Thyroid gland (tissue), 4 donors: ENCODE results near the gene ABHD12B. TPM values are rescaled to one million over a fixed set of nuclear protein-coding genes. Genes with fewer than 3 reads are reported as not detected.

Source experiments
- DNase-seq, 2 donors: peaks; one replicate each; pipeline ENCODE4 v3.0.0-alpha.2; 2019
- H3K27ac ChIP-seq, 3 donors: fragments of 200-600 bp; sonication (generic); 1 replicate in 2 of 3; 2 replicates in 1 of 3; pipeline ENCODE4 v1.5.1; 2016 to 2019; ENCODE audit warnings: mild to moderate bottlenecking in 1 of 3, moderate library complexity in 1 of 3
- H3K27me3 ChIP-seq: fragments of 200-600 bp; sonication (generic); one replicate; pipeline ENCODE4 v1.5.1; 2019
- H3K36me3 ChIP-seq, 2 donors: fragments of 200-600 bp; sonication (generic); one replicate each; pipeline ENCODE4 v1.5.1; 2016 to 2019
- H3K4me1 ChIP-seq, 2 donors: fragments of 200-600 bp; sonication (generic); one replicate each; pipeline ENCODE4 v1.5.1; 2017 to 2019
- H3K4me3 ChIP-seq, 3 donors: fragments of 200-600 bp; sonication (generic); replicated peaks in 1 of 3; 1 replicate in 2 of 3; 2 replicates in 1 of 3; pipeline ENCODE4 v1.5.1; 2016; ENCODE audit warnings: mild to moderate bottlenecking in 1 of 3
- H3K9me3 ChIP-seq: fragments of 200-600 bp; sonication (generic); one replicate; pipeline ENCODE4 v1.5.1; 2017
- POLR2A ChIP-seq, 2 donors: fragments of 450-650 bp; IDR thresholded peaks; one replicate each; pipeline ENCODE4 v1.6.1; 2017; ENCODE audit warnings: antibody characterized with exemption in 2 of 2, mild to moderate bottlenecking in 2 of 2, moderate library complexity in 1 of 2
- WGBS, 2 donors: methylation state at CpG; one replicate each; pipeline ENCODE4 v1.1.5; 2017; 5-methylcytosine and 5-hydroxymethylcytosine counted together
- intact Hi-C: fragments of 100-400 bp; cut with DNase I; formaldehyde crosslinking; loops from one replicate; pipeline ENCODE4 v1.15.1; 2023
- total RNA-seq, 4 donors: library from RNA; depleted of rRNA; stranded (reverse); fragments of >200 nt; gene quantifications; one replicate each; pipeline ENCODE4 v1.2.3, GENCODE V29; 2016
- TF ChIP-seq, protein P1 (sequence below), 6 experiments: fragments of 200-600 bp in 3 of 6; fragments of 450-650 bp in 3 of 6; sonication (generic) in 3 of 6; IDR thresholded peaks; one replicate each; pipeline ENCODE4 v1.5.1; 2016 to 2019; ENCODE audit warnings: antibody characterized with exemption in 6 of 6, mild to moderate bottlenecking in 2 of 6, inconsistent platforms in 1 of 6, moderate library complexity in 1 of 6

The ABHD12B gene
- total RNA-seq, 4 donors from 2014 or later: 0.11 TPM; not detected in 3

DNA sequence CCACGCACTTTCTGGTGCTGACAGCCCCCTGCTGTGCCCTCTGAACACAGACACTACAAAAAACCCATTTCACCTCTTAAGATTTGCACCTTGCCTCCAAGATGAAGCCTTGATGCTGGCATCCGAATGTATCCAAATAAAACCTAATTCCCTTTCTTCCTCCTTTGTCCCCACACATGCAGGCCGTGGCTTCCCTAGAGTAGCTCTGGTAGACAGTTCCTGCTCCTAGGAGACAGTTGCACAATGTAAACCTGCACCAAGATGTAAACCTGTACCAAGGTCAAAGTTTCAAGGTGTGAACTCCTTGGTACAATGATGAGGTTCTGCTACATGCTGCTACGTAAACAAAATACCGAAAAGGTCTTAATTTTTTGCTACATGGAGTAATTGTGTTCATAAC, 625 bp upstream of the ABHD12B start:
- TF ChIP-seq, protein P1, sequence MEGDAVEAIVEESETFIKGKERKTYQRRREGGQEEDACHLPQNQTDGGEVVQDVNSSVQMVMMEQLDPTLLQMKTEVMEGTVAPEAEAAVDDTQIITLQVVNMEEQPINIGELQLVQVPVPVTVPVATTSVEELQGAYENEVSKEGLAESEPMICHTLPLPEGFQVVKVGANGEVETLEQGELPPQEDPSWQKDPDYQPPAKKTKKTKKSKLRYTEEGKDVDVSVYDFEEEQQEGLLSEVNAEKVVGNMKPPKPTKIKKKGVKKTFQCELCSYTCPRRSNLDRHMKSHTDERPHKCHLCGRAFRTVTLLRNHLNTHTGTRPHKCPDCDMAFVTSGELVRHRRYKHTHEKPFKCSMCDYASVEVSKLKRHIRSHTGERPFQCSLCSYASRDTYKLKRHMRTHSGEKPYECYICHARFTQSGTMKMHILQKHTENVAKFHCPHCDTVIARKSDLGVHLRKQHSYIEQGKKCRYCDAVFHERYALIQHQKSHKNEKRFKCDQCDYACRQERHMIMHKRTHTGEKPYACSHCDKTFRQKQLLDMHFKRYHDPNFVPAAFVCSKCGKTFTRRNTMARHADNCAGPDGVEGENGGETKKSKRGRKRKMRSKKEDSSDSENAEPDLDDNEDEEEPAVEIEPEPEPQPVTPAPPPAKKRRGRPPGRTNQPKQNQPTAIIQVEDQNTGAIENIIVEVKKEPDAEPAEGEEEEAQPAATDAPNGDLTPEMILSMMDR (IDR thresholded peaks at IDR 0.05): no peak
- TF ChIP-seq POLR2A (IDR thresholded peaks at IDR 0.05): no peak
- Histone ChIP-seq H3K27me3 (no peaks in the 10 kb centered on the region), H3K4me1 (peaks cover 0 to 6% of the 10 kb centered on the region in 2 donors), H3K27ac (no peak overlapping the region), H3K4me3 (no peak overlapping the region), H3K36me3 (no peaks in the 10 kb centered on the region), H3K9me3 (no peaks in the 10 kb centered on the region)
- no peak for DNase-seq
- intact Hi-C loops: no loop called here
- WGBS, 2 donors: 89 to 94% methylated on average over 5 of the region's 5 CpGs

DNA sequence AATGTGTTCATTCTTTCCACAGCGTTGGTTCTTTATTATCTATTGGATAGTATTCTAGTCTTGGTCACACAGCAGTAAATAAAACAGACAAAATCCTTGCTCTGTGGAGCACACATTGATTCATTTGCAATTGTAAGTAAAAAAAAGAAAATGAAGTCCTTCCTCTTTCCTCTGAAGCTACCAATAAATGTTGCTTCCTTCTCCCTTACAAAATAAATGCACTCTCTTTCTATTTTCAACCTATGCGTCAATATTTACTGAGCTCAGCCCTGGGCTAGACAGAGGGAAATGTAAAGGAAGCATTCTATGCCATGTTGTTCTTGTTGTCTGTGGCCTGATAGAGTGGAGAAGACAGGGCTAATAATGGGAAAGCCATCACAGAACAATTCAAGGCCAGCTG, 2.9 kb downstream of the ABHD12B start:
- WGBS, 2 donors: 78 to 84% methylated on average over 2 of the region's 2 CpGs
- no peak for TF ChIP-seq POLR2A (IDR thresholded peaks at IDR 0.05)
- TF ChIP-seq, protein P1 (IDR thresholded peaks at IDR 0.05): no peak
- Histone ChIP-seq H3K27me3 (no peaks in the 10 kb centered on the region), H3K4me1 (peaks cover 0 to 6% of the 10 kb centered on the region in 2 donors), H3K27ac (no peak overlapping the region), H3K4me3 (no peak overlapping the region), H3K36me3 (no peaks in the 10 kb centered on the region), H3K9me3 (no peaks in the 10 kb centered on the region)
- intact Hi-C loops: no loop called here
- DNase-seq: no peak

DNA sequence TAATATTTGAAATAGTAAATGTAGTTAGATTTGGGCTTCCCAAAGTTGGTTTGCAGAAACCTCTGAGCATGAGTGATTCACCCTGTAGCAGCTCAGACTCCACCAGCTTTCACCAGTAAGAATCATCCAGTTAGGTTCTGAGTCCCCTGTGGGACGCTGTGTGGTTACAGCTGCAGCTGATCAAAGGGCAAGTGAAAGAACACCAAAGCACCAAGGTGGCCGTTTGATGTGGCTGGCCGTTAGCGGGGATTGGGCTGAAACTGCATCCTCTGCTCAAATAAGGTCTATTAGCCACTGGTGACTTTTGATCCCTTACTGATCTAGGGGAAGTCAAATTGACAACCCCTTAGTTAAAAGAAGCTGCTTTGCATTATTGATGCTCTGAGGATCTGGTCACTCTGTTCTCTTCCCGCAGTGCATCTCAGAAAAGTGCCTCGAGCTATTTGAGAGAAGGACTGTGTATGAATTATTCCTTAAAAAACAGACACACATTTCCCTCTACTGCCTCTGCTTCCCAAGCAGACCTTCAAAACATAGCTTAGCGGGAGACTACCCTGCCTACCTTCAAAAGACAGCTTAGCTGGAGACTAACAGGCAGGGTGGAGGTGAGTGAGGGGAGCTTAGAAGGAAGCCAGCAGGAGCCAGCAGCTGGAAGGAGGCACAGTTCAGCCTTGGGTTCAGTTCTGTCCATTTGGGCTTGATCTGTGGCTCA, 3.7 kb downstream of the ABHD12B start:
- no peak overlapping the region for H3K27ac ChIP-seq
- peaks cover 0 to 6% of the 10 kb centered on the region in 2 donors for H3K4me1 ChIP-seq
- H3K4me3 ChIP-seq: no peak overlapping the region
- no peak for DNase-seq
- H3K9me3 ChIP-seq: no peaks in the 10 kb centered on the region
- TF ChIP-seq, protein P1 (IDR thresholded peaks at IDR 0.05): no peak
- no peak for TF ChIP-seq POLR2A (IDR thresholded peaks at IDR 0.05)
- no peaks in the 10 kb centered on the region for H3K27me3 ChIP-seq
- 45 to 51% methylated on average over 7 of the region's 7 CpGs for WGBS, 2 donors
- no peaks in the 10 kb centered on the region for H3K36me3 ChIP-seq
- intact Hi-C loops: no loop called here

DNA sequence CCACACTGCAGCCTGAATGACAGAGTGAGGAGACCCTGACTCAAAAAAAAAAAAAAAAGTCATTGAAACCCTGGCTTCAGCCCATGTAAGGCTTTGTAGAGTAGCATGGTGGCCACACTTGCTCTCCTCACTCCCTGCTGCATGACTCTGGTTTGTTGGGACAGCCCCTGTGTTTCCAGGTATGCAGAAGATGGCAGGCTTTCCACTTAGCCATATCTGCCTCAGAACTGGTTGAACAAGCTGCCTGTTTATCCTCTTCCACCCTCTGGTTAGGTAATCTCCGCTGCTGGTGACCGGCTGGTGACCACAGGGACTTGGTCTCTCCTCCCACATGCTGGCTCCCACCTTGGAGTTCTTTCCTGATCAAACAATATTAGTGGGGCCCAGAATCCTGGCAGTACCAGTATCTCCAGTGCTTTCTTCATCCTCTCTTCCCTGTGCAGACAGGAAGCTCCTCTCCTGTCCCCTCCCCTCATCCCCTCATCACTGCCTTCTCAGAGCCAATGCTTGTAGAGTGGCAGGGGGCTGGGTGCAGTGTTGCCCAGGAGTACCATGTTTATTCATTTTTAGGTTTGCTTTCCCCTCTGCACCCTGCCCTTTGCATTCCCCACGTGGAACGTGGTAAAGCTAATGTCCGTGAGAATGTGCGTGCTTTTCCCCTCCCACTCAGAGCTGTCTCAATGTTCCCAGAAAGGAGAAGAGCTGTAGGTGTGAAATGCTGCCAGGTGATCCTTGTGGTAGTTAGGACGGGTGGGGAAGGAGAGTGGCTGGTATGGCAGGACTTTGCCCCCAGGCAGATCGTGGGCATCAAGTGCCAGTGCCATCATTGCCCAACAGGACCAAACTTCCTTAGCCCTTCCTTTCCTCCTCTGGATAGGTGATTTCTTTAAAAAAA, 11.3 kb downstream of the ABHD12B start:
- H3K9me3 ChIP-seq: no peaks in the 10 kb centered on the region
- intact Hi-C loops: no loop called here
- no peaks in the 10 kb centered on the region for H3K36me3 ChIP-seq
- 73 to 78% methylated on average over 8 of the region's 8 CpGs for WGBS, 2 donors
- no peak overlapping the region for H3K4me3 ChIP-seq
- TF ChIP-seq POLR2A (IDR thresholded peaks at IDR 0.05): no peak
- TF ChIP-seq, protein P1 (IDR thresholded peaks at IDR 0.05): no peak
- H3K27me3 ChIP-seq: no peaks in the 10 kb centered on the region
- DNase-seq: no peak
- H3K4me1 ChIP-seq: no peaks in the 10 kb centered on the region
- H3K27ac ChIP-seq: no peak overlapping the region

DNA sequence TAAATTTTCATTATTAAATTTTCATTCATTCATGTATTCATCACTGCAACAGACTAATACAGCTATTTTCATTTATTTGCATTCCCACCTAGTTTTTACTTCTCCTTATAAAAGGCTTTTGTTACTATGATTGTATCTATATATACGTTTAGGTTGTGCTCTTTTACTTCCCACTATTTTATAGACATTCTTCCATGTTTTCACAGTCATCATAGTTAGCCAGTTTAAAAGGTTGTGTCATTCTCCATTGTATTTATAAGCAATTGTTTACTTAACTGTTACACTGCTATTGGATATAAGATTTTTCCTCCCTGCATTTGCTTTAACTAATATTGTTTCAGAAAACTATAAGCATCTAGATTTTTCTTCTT, 12.0 kb downstream of the ABHD12B start:
- Histone ChIP-seq H3K9me3 (no peaks in the 10 kb centered on the region), H3K27ac (no peak overlapping the region), H3K36me3 (no peaks in the 10 kb centered on the region), H3K4me1 (no peaks in the 10 kb centered on the region), H3K4me3 (no peak overlapping the region), H3K27me3 (no peaks in the 10 kb centered on the region)
- DNase-seq: no peak
- 72 to 75% methylated on average over 1 of the region's 1 CpG for WGBS, 2 donors
- no peak for TF ChIP-seq POLR2A (IDR thresholded peaks at IDR 0.05)
- TF ChIP-seq, protein P1 (IDR thresholded peaks at IDR 0.05): no peak
- intact Hi-C loops: no loop called here
